B cell (primary cell): ENCODE measurements around the gene LAMA3.

Experiments used
- EZH2 ChIP-seq: IDR thresholded peaks from 2 replicates; pipeline ENCODE4 v1.6.1; 2012; ENCODE audit warnings: borderline replicate concordance, low read depth, mild to moderate bottlenecking, moderate library complexity, low read length; ENCODE audit not compliant: insufficient read depth, poor library complexity, severe bottlenecking
- TF ChIP-seq, protein P1 (sequence below): fragments of 200-600 bp; IDR thresholded peaks from one replicate; pipeline ENCODE4 v1.8.0; 2022; ENCODE audit warnings: antibody characterized with exemption, mild to moderate bottlenecking

GRCh38 chr18:23855721-23856120 lies 166.5 kb downstream of the LAMA3 start:
- TF ChIP-seq, protein P1, sequence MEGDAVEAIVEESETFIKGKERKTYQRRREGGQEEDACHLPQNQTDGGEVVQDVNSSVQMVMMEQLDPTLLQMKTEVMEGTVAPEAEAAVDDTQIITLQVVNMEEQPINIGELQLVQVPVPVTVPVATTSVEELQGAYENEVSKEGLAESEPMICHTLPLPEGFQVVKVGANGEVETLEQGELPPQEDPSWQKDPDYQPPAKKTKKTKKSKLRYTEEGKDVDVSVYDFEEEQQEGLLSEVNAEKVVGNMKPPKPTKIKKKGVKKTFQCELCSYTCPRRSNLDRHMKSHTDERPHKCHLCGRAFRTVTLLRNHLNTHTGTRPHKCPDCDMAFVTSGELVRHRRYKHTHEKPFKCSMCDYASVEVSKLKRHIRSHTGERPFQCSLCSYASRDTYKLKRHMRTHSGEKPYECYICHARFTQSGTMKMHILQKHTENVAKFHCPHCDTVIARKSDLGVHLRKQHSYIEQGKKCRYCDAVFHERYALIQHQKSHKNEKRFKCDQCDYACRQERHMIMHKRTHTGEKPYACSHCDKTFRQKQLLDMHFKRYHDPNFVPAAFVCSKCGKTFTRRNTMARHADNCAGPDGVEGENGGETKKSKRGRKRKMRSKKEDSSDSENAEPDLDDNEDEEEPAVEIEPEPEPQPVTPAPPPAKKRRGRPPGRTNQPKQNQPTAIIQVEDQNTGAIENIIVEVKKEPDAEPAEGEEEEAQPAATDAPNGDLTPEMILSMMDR = no peak
- TF ChIP-seq EZH2 = no peak
